Left cardiac atrium (tissue), 4 donors: ENCODE results near the gene EBLN2. TPM values are rescaled to one million over a fixed set of nuclear protein-coding genes. Genes with fewer than 3 reads are reported as not detected.

Experiments used
- ATAC-seq, 2 donors: fragments of 200-7000 bp; cut with Tn5 transposase; one replicate each; pipeline ENCODE4 v1.9.1; 2020; ENCODE audit warnings: mild to moderate bottlenecking in 2 of 2, moderate library complexity in 2 of 2
- DNase-seq: peaks from one replicate; pipeline ENCODE4 v3.0.0-alpha.2; 2020
- intact Hi-C, 2 donors: fragments of 100-400 bp; cut with DNase I; formaldehyde crosslinking; loops; one replicate each; pipeline versions ENCODE4 v1.14.1 to v1.15.1; 2022 to 2023
- long read RNA-seq: library from polyadenylated mRNA; unstranded; transcript quantifications from one replicate; pipeline ENCODE4 v2.0.0, GENCODE V29; 2021
- total RNA-seq, 2 donors: library from RNA; stranded (reverse); fragmentation: NEBNext Ultra II Directional; extraction: Animal tissue kit (Norgen Biotek cat#: 25700); gene quantifications; one replicate each; pipeline ENCODE4 v1.2.1, GENCODE V29; 2021
- donor health status: DM: no; HTN: yes; CAD: no.
- donor health status: DM: no; HTN: yes; CAD: no; lungs with severe emphysema.
- donor health status: DM: yes; HTN: yes; CAD: no.
- donor health status: Dilated cardiomyopathy.

EBLN2 gene
- 1 to 10 TPM; 1.5 to 1.6 TPM for total RNA-seq
- long read RNA-seq, result 0 reads

DNA sequence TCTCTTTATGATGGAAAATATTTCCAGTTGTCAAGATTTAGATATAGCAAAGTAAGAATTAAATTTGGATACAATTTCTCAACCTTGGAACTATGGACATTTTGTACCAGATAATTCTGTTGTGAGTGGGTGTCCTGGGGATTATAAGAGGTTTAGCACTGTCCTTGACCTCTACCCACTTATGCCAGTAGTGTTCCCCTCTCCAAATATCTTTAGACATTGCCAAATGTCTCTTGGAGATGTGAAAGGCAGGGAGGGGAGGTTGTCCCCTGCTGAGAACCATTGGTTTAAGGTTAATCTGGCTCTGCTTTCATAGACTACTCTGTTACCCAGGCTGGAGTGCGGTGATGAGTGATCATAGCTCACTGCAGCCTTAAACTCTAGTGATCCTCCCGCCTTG lies at the start of gene EBLN2:
Gene EBLN2 (plus strand): TSS at position 244 of the 400 bp plus-strand sequence. CDS start 423 bp downstream, outside the sequence.
- intact Hi-C loops, result loop anchor here in 1 of 2 donors (5.0 kb wide), 1 partner anchor 119 kb away; no protein-coding TSS in a partner anchor
- ATAC-seq (peak; percentile 44 to 71), DNase-seq (no peak)

DNA sequence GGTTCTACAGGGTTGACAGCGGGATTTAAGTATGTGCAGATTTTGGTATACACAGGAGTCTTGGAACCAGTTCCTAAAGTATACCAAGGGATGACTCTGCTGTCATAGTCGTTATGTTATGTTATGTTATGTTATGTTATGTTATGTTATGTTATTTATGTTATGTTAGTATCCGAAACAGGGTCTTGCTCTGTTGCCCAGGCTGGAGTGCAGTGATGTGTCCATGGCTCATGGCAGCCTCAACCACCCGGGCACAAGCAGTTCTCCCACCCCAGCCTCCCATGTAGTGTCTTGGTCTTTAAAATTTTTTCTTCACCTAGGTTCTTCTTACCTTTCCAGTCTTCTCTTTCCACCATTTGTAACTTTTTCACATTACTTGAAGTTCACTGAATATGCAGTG lies 43.2 kb upstream of the EBLN2 start:
- DNase-seq, result no peak
- ATAC-seq, result no peak
- intact Hi-C loops, result no loop called here

- no peak for ATAC-seq
- intact Hi-C loops, result no loop called here
- no peak for DNase-seq
Observed at GRCh38 chr3:73018790-73019441, 42.5 kb upstream of the EBLN2 start.

- ATAC-seq (no peak), DNase-seq (no peak)
- intact Hi-C loops, result no loop called here
Observed at GRCh38 chr3:73021301-73021835, 40.1 kb upstream of the EBLN2 start.

GRCh38 chr3:73024836-73025235 lies 36.6 kb upstream of the EBLN2 start:
- DNase-seq, result no peak
- intact Hi-C loops, result no loop called here
- no peak for ATAC-seq

- intact Hi-C loops, result no loop called here
- ATAC-seq, result no peak
Observed at GRCh38 chr3:73026111-73026759, 35.2 kb upstream of the EBLN2 start.

DNA sequence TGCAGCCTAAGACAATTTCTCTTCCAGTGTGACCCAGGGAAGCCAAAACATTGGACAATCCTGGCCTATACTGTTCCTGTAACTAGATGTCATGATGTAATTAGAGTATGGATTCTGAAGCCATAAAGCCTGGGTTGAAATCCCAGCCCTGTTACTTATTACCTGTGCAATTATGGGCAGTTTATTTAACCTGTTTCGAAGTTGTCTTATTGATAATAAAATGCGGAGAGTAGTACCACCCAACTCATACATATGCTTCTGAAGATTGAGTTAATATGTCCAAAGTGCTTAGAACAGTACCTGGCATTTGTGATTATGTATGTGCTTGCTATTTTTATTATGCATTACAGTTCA lies 34.7 kb upstream of the EBLN2 start:
- ATAC-seq, result no peak

More at GRCh38 chr3:73026111-73026759, 35.2 kb upstream of the EBLN2 start:
- no peak for DNase-seq

DNA sequence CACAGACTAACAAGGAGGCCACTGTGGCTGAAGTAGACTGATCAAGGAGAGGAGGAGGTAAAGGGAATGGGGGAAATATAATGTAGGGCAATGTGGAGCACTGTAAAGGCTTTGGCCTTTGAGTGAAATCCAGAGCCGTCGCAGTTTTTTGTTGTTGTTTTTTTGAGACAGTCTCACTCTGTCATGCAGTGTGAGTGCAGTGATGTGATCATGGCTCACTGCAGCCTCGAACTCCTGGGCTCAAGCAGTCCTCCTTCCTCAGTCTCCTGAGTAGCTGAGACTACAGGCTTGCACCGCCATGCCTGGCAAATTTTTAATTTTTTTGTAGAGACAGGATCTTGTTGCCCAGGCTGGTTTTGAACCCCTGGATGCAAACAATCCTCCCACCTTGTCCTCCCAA lies 32.7 kb upstream of the EBLN2 start:
- intact Hi-C loops, result no loop called here
- no peak for ATAC-seq

More for the DNA sequence above, 34.7 kb upstream of the EBLN2 start:
- no peak for DNase-seq
- intact Hi-C loops, result no loop called here

DNA sequence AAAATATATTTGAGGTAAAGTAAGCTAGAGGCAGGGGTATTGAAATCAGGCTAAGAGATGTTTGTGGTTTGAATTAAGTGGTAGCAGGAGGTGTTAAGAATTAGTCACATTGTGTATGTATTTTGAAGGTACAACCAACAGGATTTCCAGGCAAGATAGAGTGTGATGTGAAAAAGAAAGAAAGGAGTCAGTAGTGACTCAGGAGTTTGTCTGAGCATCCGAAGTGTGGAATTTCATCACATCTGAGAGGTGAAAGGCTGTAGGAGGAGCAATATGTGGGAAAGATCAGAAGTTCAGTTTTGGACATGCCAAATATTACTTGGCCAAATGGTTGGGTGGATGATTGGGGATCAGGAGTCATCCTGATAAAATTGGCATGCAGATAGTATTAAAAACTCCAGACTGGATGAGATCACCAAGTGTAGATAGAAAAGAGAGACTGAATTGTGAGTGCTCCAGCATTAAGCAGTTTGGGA lies 32.1 kb upstream of the EBLN2 start:
- intact Hi-C loops, result no loop called here
- DNase-seq, result no peak
- peak; percentile 53 to 94 for ATAC-seq

More for the DNA sequence above, 32.7 kb upstream of the EBLN2 start:
- no peak for DNase-seq

- intact Hi-C loops, result no loop called here
- DNase-seq, result no peak
- ATAC-seq, result no peak
Observed at GRCh38 chr3:73030073-73030597, 31.3 kb upstream of the EBLN2 start.

GRCh38 chr3:73031573-73032103 lies 29.8 kb upstream of the EBLN2 start:
- ATAC-seq (no peak), DNase-seq (no peak)
- intact Hi-C loops, result no loop called here

DNA sequence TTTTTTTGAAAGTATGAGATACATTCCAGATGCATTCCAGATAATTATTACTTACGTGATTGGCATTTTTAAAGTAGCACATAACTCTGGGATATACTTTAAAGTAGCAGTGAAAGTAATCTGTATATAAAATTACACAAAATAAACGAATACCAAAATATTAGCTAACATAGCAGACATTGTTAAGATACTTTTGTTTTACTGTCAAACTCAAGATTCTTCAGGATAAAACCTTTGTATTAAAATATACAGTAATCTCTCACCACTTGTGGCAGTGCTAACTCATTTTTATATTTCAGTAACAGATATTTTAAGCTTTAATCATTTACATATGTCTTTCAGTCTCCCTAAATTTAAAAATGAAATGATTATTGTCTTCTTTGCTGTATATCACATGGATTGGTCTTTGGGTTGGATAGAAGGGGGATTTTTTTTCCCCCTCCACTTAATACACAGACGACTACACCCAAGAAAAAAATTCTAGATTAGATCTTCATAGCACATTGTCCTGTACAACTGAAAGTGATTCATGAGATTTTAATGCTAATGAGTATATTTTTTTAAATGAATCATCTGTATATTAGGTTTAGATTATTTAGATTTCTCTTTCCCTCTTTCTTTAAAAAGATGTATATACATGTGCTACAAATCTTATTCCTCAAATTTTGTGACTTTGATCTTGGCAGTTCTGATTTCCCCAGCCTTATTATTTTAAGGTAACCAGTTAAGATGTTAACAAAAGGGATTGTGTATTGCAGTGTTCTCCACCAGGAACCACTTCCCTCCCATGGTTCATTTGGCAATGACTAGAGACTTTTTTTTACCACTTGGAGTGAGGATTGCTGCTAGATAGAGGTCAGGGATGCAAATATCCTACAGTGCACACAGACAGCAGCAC lies 24.5 kb upstream of the EBLN2 start:
- intact Hi-C loops, result no loop called here
- ATAC-seq (peak in 1 of 2 donors; percentile 51), DNase-seq (no peak)

GRCh38 chr3:73041537-73041936 lies 19.9 kb upstream of the EBLN2 start:
- intact Hi-C loops, result no loop called here
- DNase-seq (no peak), ATAC-seq (peak in 1 of 2 donors; percentile 41)

GRCh38 chr3:73043414-73043813 lies 18.0 kb upstream of the EBLN2 start:
- intact Hi-C loops, result no loop called here

DNA sequence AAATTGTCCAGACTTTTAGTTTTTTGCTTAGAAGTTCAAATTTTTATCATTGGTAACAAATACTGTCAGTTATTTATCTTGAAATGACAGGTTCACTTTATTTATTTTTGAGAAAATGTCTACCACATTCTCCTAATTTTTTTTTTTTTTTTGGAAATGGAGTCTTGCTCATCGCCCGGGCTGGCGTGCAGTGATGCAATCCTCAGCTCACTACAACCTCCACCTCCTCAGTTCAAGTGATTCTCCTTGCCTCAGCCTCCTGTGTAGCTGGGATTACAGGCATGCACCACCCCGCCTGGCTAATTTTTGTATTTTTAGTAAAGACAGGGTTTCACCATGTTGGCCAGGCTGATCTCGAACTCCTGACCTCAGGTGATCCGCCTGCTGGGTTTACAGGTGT lies 16.1 kb upstream of the EBLN2 start:
- intact Hi-C loops, result no loop called here
- ATAC-seq, result peak in 1 of 2 donors; percentile 33

More at GRCh38 chr3:73043414-73043813, 18.0 kb upstream of the EBLN2 start:
- ATAC-seq (no peak), DNase-seq (no peak)

DNA sequence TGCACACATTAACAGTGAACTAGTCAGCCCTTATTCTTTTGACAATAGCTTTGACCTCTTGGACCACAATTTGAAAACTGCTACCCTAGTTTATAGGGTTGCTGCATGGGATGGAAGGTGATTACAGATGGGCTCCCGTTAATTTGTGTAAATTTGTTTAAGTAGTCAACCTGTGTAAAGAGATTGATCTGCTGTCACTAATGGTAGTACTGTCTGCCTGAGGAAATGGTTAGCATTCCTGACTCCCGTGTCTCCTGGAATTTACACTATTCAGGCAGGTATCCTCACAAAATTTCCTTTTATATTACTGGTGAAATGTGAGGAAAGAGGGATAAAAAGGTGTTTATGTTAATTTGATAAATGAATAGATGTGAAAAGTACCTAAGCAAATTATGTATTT lies 15.3 kb upstream of the EBLN2 start:
- DNase-seq (no peak), ATAC-seq (no peak)
- intact Hi-C loops, result no loop called here

More for the DNA sequence above, 16.1 kb upstream of the EBLN2 start:
- no peak for DNase-seq

GRCh38 chr3:73049319-73049718 lies 12.1 kb upstream of the EBLN2 start:
- no peak for DNase-seq
- ATAC-seq, result no peak
- intact Hi-C loops, result no loop called here

DNA sequence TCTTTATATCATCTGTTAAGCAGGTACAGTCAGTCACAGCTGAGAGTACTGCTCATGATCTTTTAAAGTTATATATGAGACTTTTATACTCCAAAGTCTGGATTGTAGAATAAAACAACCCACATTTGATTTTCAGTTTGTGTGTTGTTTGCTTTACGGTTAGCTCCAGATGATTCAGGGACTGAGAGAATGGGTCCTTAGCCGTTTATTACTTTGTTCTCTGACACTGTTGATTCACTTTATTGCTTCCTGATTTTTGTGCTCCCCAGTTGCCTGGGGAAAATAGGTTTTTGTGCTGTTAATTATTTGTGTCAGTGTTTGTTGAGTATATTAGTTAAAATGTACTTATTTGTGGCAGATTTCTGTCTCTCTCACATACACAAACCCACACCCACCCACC lies 8.6 kb upstream of the EBLN2 start:
- intact Hi-C loops, result loop anchor here in 1 of 2 donors (10.0 kb wide), 1 partner anchor 48 kb away; no protein-coding TSS in a partner anchor
- DNase-seq (no peak), ATAC-seq (no peak)

- intact Hi-C loops, result loop anchor here in 1 of 2 donors (10.0 kb wide), 1 partner anchor 51 kb away; no protein-coding TSS in a partner anchor
- ATAC-seq, result peak in 1 of 2 donors; percentile 19
- DNase-seq, result no peak
Observed at GRCh38 chr3:73055583-73055982, 5.9 kb upstream of the EBLN2 start.
